ENCODE data around the gene SLIT3.

The SLIT3 gene

GRCh38 chr5:168948746-168949145, 352.2 kb downstream of the SLIT3 start:
- no peak for DNase-seq

- DNase-seq, result peak; percentile 38 to 65
These were observed 353.6 kb downstream of the SLIT3 start for GRCh38 chr5:168947212-168947868.

- DNase-seq, result no peak
These were observed 354.6 kb downstream of the SLIT3 start for GRCh38 chr5:168946363-168946762.

GRCh38 chr5:168944004-168944403, 356.9 kb downstream of the SLIT3 start:
- no peak for DNase-seq

- no peak for DNase-seq
These were observed 357.7 kb downstream of the SLIT3 start for GRCh38 chr5:168943091-168943884.

- no peak for DNase-seq
These were observed 359.0 kb downstream of the SLIT3 start for GRCh38 chr5:168941901-168942300.

GRCh38 chr5:168940712-168941111, 360.2 kb downstream of the SLIT3 start:
- DNase-seq, result no peak

GRCh38 chr5:168939887-168940544, 360.9 kb downstream of the SLIT3 start:
- no peak for DNase-seq

- no peak for DNase-seq
These were observed 361.7 kb downstream of the SLIT3 start for GRCh38 chr5:168939156-168939800.

- DNase-seq, result no peak
These were observed 364.4 kb downstream of the SLIT3 start for GRCh38 chr5:168936511-168936910.

- DNase-seq, result no peak
These were observed 365.8 kb downstream of the SLIT3 start for GRCh38 chr5:168935183-168935582.

- no peak for DNase-seq
These were observed 366.8 kb downstream of the SLIT3 start for GRCh38 chr5:168934169-168934568.

- DNase-seq, result no peak
These were observed 368.3 kb downstream of the SLIT3 start for GRCh38 chr5:168932400-168933189.

- DNase-seq, result no peak
These were observed 369.1 kb downstream of the SLIT3 start for GRCh38 chr5:168931638-168932345.

GRCh38 chr5:168929656-168930055, 371.3 kb downstream of the SLIT3 start:
- no peak for DNase-seq

GRCh38 chr5:168925160-168925559, 375.8 kb downstream of the SLIT3 start:
- no peak for DNase-seq

GRCh38 chr5:168921147-168921866, 379.6 kb downstream of the SLIT3 start:
- DNase-seq, result no peak

GRCh38 chr5:168920019-168920810, 380.7 kb downstream of the SLIT3 start:
- DNase-seq, result no peak

- no peak for DNase-seq
These were observed 382.9 kb downstream of the SLIT3 start for GRCh38 chr5:168917947-168918600.

- no peak for DNase-seq
These were observed 384.1 kb downstream of the SLIT3 start for GRCh38 chr5:168916852-168917251.

All from Kasumi-1 (cell line).